Heart left ventricle (tissue), 13 donors: ENCODE measurements around the gene SND1.

ENCODE experiments used
- CTCF ChIP-seq, 12 donors: fragments of 200-600 bp; sonication (generic) in 4 of 12; IDR thresholded peaks; one replicate each; pipeline versions ENCODE4 v1.5.0 to v1.8.0; 2018 to 2022; ENCODE audit warnings: antibody characterized with exemption in 12 of 12, mild to moderate bottlenecking in 5 of 12
- POLR2A ChIP-seq, 2 donors: fragments of 450-650 bp; IDR thresholded peaks; one replicate each; pipeline ENCODE4 v1.6.1; 2017; ENCODE audit warnings: antibody characterized with exemption in 2 of 2, mild to moderate bottlenecking in 2 of 2, moderate library complexity in 2 of 2
- donor health status: ischemic (EF 13 %, LVEDD 7.1; RV severe dilation, severe dysfunction).
- donor health status: DM: no; HTN: yes; CAD: no.
- donor health status: DM: no; HTN: no; CAD: no.
- donor health status: ischemic (EF 25% LVEDD 6.9; RV normal size, moderate dysfunction).
- donor health status: ischemic (EF 25% LVEDD 5.7; RV mildly dilated, moderate dysfunction).
- donor health status: ischemic (EF 35%, LVEDD 5.7; RV mildly dilated, moderate dysfunction).
- donor health status: nonischemic (EF 11% LVEDD 7.7; RV severe dilation, severe dysfunction).
- donor health status: DM: yes; HTN: yes; CAD: no.
- donor health status: PGD.
- donor health status: ischemic (EF 29% LVEDD 5.4; RV normal size, mild dysfunction).
- donor health status: nonischemic (EF 23%, LVEDD 6.1; RV moderate dilation, normal function).

GRCh38 chr7:128135515-128136214, 483.7 kb downstream of the SND1 start:
- TF ChIP-seq POLR2A (IDR thresholded peaks at IDR 0.05) (no peak), CTCF (IDR thresholded peaks at IDR 0.05) (peak; percentile 53 to 99 (median 92))
